GM23248 (cell line): ENCODE data around the gene WHRN. TPM values are rescaled to one million over a fixed set of nuclear protein-coding genes. Genes with fewer than 3 reads are reported as not detected.

ENCODE experiments used
- DNase-seq: peaks from one replicate; pipeline ENCODE4 v3.0.0-alpha.2; 2015
- H2AFZ ChIP-seq: fragments of 200-600 bp; sonication (generic); 2 replicates; pipeline ENCODE4 v1.6.1; 2016; ENCODE audit warnings: antibody characterized with exemption
- H3F3A ChIP-seq: fragments of 200-600 bp; sonication (generic); 2 replicates; pipeline ENCODE4 v1.6.1; 2016; ENCODE audit warnings: mild to moderate bottlenecking, antibody characterized with exemption, mixed run types; ENCODE audit not compliant: insufficient read depth
- H3K27ac ChIP-seq: fragments of 200-600 bp; sonication (generic); 2 replicates; pipeline ENCODE4 v1.5.1; 2016; ENCODE audit warnings: mild to moderate bottlenecking
- H3K27me3 ChIP-seq: fragments of 200-600 bp; sonication (generic); replicated peaks from 2 replicates; pipeline ENCODE4 v1.6.1; 2016; ENCODE audit warnings: mild to moderate bottlenecking; ENCODE audit not compliant: insufficient read depth
- H3K36me3 ChIP-seq: fragments of 200-600 bp; sonication (generic); 2 replicates; pipeline ENCODE4 v1.6.1; 2016; ENCODE audit warnings: low read depth, mild to moderate bottlenecking
- H3K4me1 ChIP-seq: fragments of 200-600 bp; sonication (generic); 2 replicates; pipeline ENCODE4 v1.6.1; 2016; ENCODE audit warnings: mild to moderate bottlenecking; ENCODE audit not compliant: insufficient read depth
- H3K4me2 ChIP-seq: fragments of 200-600 bp; sonication (generic); one replicate; pipeline ENCODE4 v1.6.1; 2016; ENCODE audit warnings: mild to moderate bottlenecking; ENCODE audit not compliant: unreplicated experiment
- H3K4me3 ChIP-seq: fragments of 200-600 bp; sonication (generic); 2 replicates; pipeline ENCODE4 v1.5.1; 2016; ENCODE audit warnings: mild to moderate bottlenecking
- H3K79me2 ChIP-seq: fragments of 200-600 bp; sonication (generic); 2 replicates; pipeline ENCODE4 v1.6.1; 2016; ENCODE audit warnings: mild to moderate bottlenecking; ENCODE audit not compliant: insufficient read depth
- H3K9ac ChIP-seq: fragments of 200-600 bp; sonication (generic); 2 replicates; pipeline ENCODE4 v1.6.1; 2016; ENCODE audit warnings: mild to moderate bottlenecking
- H3K9me2 ChIP-seq: fragments of 200-600 bp; sonication (generic); 2 replicates; pipeline ENCODE4 v1.6.1; 2016; ENCODE audit warnings: mixed run types, mild to moderate bottlenecking, moderate library complexity; ENCODE audit not compliant: insufficient read depth
- H3K9me3 ChIP-seq: fragments of 200-600 bp; sonication (generic); one replicate; pipeline ENCODE4 v1.6.1; 2017; ENCODE audit warnings: low read depth
- H4K20me1 ChIP-seq: fragments of 200-600 bp; sonication (generic); 2 replicates; pipeline ENCODE4 v1.6.0; 2016; ENCODE audit not compliant: insufficient read depth
- EZH2 ChIP-seq: fragments of 200-600 bp; sonication (generic); IDR thresholded peaks from 2 replicates; pipeline ENCODE4 v1.6.1; 2018; ENCODE audit warnings: antibody characterized with exemption, mild to moderate bottlenecking; ENCODE audit not compliant: insufficient read depth, poor library complexity, severe bottlenecking
- EZH2phosphoT487 ChIP-seq: fragments of 200-600 bp; sonication (generic); IDR thresholded peaks from 2 replicates; pipeline ENCODE4 v1.6.1; 2018; ENCODE audit warnings: antibody characterized with exemption, moderate library complexity, mild to moderate bottlenecking, low read depth; ENCODE audit not compliant: insufficient read depth
- WGBS, 2 experiments: methylation state at CpG; one replicate each; pipeline ENCODE4 v1.1.6; 2015 to 2017; ENCODE audit warnings: low lambda C conversion rate in 2 of 2, low coverage in 1 of 2; ENCODE audit errors: missing lambda C conversion rate in 2 of 2; 5-methylcytosine and 5-hydroxymethylcytosine counted together
- in situ Hi-C: fragments of 300-500 bp; cut with MboI; formaldehyde crosslinking; loops from 2 replicates; pipeline ENCODE4 v1.15.0; 2020
- polyA plus RNA-seq: library from polyadenylated mRNA; unstranded; fragments of >200 nt; fragmentation: Nextera tagmentation; extraction: Ambion mirVana; gene quantifications from 2 replicates; pipeline ENCODE4 v1.2.1, GENCODE V29; 2016
- total RNA-seq: library from RNA; depleted of rRNA; stranded (reverse); fragments of >200 nt; shearing (Covaris generic); gene quantifications from 2 replicates; pipeline ENCODE4 v1.2.3, GENCODE V29; 2014

Gene WHRN
- total and polyA plus RNA-seq, 2 experiments from 2014 or later: 0.76 to 1.5 TPM

DNA sequence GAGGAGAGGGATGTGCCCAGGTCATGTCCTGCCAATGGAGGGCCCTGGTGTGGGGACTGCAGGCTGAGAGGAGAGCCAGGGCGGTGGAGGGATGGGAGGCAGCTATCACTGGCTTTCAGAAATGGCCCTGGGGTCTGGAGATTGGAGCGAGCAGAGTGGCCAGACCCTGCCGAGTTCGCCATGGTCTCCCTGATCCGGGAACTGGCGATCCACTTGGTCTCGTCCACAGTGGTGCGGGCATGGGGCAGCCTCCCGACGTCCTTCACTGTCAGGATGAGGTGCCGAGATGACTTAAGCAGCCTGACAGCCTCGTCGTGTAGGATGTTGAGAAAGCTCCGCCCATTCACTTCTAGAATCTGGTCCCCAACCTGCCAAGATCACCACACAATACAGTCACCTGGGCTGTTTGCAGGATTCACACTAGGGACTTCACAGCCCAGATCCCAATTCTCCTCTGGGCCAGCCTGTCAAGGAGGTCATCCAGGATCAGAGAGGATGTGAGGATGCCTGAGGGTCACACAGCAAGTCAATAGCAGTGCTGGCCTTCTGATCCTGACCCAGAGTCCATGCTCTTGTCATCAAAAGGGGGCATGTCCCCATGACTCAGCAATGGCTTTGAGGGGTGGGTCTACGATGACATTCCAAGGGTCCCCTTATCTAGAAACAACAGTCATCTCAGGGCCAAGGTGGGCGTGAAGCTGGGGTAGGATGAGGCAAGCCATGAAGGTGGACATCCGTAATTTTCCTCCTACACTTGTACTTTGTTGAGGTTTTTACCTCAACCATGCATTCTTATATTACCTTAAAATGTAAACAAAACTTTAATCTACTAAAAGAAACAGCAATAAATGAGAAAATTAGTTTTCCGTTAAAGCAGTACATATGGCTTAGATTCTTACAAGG is 79.0 kb downstream of the WHRN start:
- no peaks in the 10 kb centered on the region for H3K79me2 ChIP-seq
- DNase-seq: no peak
- no peak overlapping the region for H3K4me2 ChIP-seq
- H3K36me3 ChIP-seq: no peaks in the 10 kb centered on the region
- H3K9me3 ChIP-seq: no peaks in the 10 kb centered on the region
- H4K20me1 ChIP-seq: no peaks in the 10 kb centered on the region
- no peak overlapping the region for H3K9ac ChIP-seq
- H3F3A ChIP-seq: no peaks in the 10 kb centered on the region
- 90 to 92% methylated on average over 18 of the region's 18 CpGs for WGBS, 2 experiments
- no peaks in the 10 kb centered on the region for H3K9me2 ChIP-seq
- TF ChIP-seq EZH2: no peak
- no peak overlapping the region for H3K4me3 ChIP-seq
- H3K4me1 ChIP-seq: no peaks in the 10 kb centered on the region
- H3K27ac ChIP-seq: no peak overlapping the region
- no peak overlapping the region for H2AFZ ChIP-seq
- no peaks in the 10 kb centered on the region for H3K27me3 ChIP-seq
- in situ Hi-C loops: no loop called here

DNA sequence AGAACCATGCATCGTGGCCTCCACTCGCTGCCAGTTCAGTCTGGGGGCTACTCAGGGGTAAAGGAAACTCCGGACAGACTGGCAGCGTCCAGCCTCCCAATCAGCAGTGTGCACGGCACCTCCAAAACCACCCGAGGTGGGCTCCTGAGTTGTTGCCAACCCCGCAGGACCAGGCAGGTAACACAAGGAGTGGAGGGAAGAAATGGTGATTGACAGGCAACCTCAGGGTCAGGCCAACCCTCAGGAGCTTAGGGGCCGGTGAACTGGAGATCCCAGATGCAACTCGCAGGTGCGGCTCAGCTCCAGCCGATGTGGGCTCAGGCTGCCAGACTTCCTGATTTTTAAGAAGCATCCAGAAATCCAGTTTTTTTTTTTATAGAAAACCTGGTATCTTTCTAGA is 80.1 kb downstream of the WHRN start:
- no peak for TF ChIP-seq EZH2
- no peak for TF ChIP-seq EZH2phosphoT487
- H3K27ac ChIP-seq: no peak overlapping the region
- H3K4me1 ChIP-seq: no peaks in the 10 kb centered on the region
- H3K4me3 ChIP-seq: no peak overlapping the region
- no peaks in the 10 kb centered on the region for H3F3A ChIP-seq
- H3K4me2 ChIP-seq: no peak overlapping the region
- no peak overlapping the region for H3K9ac ChIP-seq
- H2AFZ ChIP-seq: no peak overlapping the region
- no peaks in the 10 kb centered on the region for H3K36me3 ChIP-seq
- 81 to 83% methylated on average over 11 of the region's 11 CpGs for WGBS, 2 experiments
- in situ Hi-C loops: no loop called here
- no peaks in the 10 kb centered on the region for H3K9me2 ChIP-seq
- H4K20me1 ChIP-seq: no peaks in the 10 kb centered on the region
- no peaks in the 10 kb centered on the region for H3K27me3 ChIP-seq
- DNase-seq: no peak
- no peaks in the 10 kb centered on the region for H3K79me2 ChIP-seq
- no peaks in the 10 kb centered on the region for H3K9me3 ChIP-seq

DNA sequence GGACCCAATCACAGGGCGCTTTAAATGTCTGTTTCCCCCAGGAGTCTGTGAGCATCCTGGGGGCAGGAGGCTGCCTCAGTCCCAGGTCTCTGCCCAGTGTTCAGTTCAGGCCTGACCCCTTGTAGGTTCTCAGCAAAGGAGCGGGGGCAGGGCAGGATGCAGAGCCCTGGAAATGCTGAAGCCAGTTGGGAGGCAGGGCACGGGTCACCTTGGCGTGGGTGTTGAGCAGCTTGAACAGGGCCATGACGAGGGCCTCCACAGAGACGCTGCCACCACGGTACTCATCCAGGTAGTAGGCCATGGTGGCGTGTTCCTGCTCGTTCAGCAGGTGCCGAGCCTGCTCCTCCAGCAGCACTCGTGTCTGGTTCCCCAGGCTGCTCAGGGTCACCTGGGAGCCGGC is 81.1 kb downstream of the WHRN start:
- no peaks in the 10 kb centered on the region for H4K20me1 ChIP-seq
- H3K79me2 ChIP-seq: no peaks in the 10 kb centered on the region
- no peak overlapping the region for H3K4me3 ChIP-seq
- no peak for TF ChIP-seq EZH2phosphoT487
- no peak for TF ChIP-seq EZH2
- 87 to 96% methylated on average over 12 of the region's 12 CpGs for WGBS, 2 experiments
- H3K9me2 ChIP-seq: no peaks in the 10 kb centered on the region
- H3K4me1 ChIP-seq: no peaks in the 10 kb centered on the region
- no peaks in the 10 kb centered on the region for H3K36me3 ChIP-seq
- H3K9me3 ChIP-seq: no peaks in the 10 kb centered on the region
- DNase-seq: no peak
- no peaks in the 10 kb centered on the region; the same call in 1 of the 2 replicates for H3K27me3 ChIP-seq
- no peak overlapping the region for H3K9ac ChIP-seq
- no peak overlapping the region for H3K27ac ChIP-seq
- H3K4me2 ChIP-seq: no peak overlapping the region
- no peak overlapping the region for H2AFZ ChIP-seq
- no peaks in the 10 kb centered on the region for H3F3A ChIP-seq
- in situ Hi-C loops: no loop called here

DNA sequence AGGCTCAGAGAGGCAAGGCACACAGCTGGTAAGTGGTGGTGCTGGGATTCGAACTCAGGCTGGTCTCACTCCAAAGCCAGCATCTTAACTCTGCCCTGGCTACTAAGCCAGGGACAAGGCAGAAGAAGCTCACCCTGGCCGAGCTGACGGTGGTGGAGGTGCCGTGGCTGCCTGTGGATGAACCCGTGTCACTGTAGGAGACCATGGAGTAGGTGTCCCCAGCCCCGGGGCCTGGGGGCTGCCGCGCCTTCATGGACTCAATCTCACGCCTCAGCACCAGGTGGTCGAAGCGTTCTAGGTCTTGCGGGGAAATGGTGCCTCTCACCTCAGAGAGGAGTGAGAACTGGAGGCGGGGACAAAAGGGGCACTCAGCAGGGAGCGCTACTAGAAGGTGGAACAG is 82.1 kb downstream of the WHRN start:
- Histone ChIP-seq H3K27ac (no peak overlapping the region), H3K4me3 (no peak overlapping the region), H3K9me3 (no peaks in the 10 kb centered on the region), H4K20me1 (no peaks in the 10 kb centered on the region), H3K4me2 (no peak overlapping the region), H3K4me1 (no peaks in the 10 kb centered on the region), H2AFZ (no peak overlapping the region), H3K79me2 (no peaks in the 10 kb centered on the region), H3K9ac (no peak overlapping the region), H3K9me2 (no peaks in the 10 kb centered on the region), H3K36me3 (no peaks in the 10 kb centered on the region), H3K27me3 (no peaks in the 10 kb centered on the region; the same call in 1 of the 2 replicates), H3F3A (no peaks in the 10 kb centered on the region)
- 76 to 81% methylated on average over 14 of the region's 14 CpGs for WGBS, 2 experiments
- TF ChIP-seq EZH2: no peak
- TF ChIP-seq EZH2phosphoT487: no peak
- no peak for DNase-seq
- in situ Hi-C loops: no loop called here
